Tibial nerve (tissue), 4 donors: ENCODE data around the gene PECR. TPM values are rescaled to one million over a fixed set of nuclear protein-coding genes. Genes with fewer than 3 reads are reported as not detected.

Experiments
- DNase-seq, 2 donors: peaks; one replicate each; pipeline ENCODE4 v3.0.0-alpha.2; 2019; ENCODE audit warnings: low spot score in 2 of 2
- H3K27ac ChIP-seq, 4 donors: fragments of 200-600 bp; sonication (generic) in 3 of 4; one replicate each; pipeline ENCODE4 v1.5.1; 2017 to 2019; ENCODE audit warnings: mild to moderate bottlenecking in 1 of 4
- H3K27me3 ChIP-seq, 2 donors: fragments of 200-600 bp; sonication (generic) in 1 of 2; one replicate each; pipeline versions ENCODE4 v1.5.1 to v1.6.0; 2017 to 2019
- H3K36me3 ChIP-seq, 3 donors: fragments of 200-600 bp; sonication (generic); one replicate each; pipeline ENCODE4 v1.5.1; 2018 to 2019
- H3K4me1 ChIP-seq, 4 donors: fragments of 200-600 bp; sonication (generic) in 3 of 4; one replicate each; pipeline ENCODE4 v1.5.1; 2017 to 2019
- H3K4me3 ChIP-seq, 4 donors: fragments of 200-600 bp; sonication (generic) in 3 of 4; one replicate each; pipeline ENCODE4 v1.5.1; 2017 to 2019; ENCODE audit warnings: mild to moderate bottlenecking in 1 of 4, moderate library complexity in 1 of 4
- H3K9me3 ChIP-seq, 4 donors: fragments of 200-600 bp; sonication (generic) in 3 of 4; one replicate each; pipeline ENCODE4 v1.5.1; 2017 to 2019
- CTCF ChIP-seq, 5 experiments: fragments of 200-600 bp in 3 of 5; fragments of 450-650 bp in 2 of 5; sonication (generic) in 3 of 5; IDR thresholded peaks; one replicate each; pipeline ENCODE4 v1.5.1; 2016 to 2019; ENCODE audit warnings: antibody characterized with exemption in 5 of 5, mild to moderate bottlenecking in 3 of 5, moderate library complexity in 2 of 5
- EP300 ChIP-seq, 2 donors: sonication (generic); formaldehyde crosslinking; IDR thresholded peaks; one replicate each; pipeline ENCODE4 v1.6.1; 2017; ENCODE audit warnings: antibody characterized with exemption in 2 of 2, mild to moderate bottlenecking in 1 of 2
- POLR2A ChIP-seq, 2 donors: fragments of 450-650 bp; IDR thresholded peaks; one replicate each; pipeline ENCODE4 v1.6.1; 2017; ENCODE audit warnings: antibody characterized with exemption in 2 of 2, mild to moderate bottlenecking in 2 of 2, moderate library complexity in 2 of 2
- WGBS, 2 donors: methylation state at CpG; one replicate each; pipeline ENCODE4 v1.1.5; 2018; 5-methylcytosine and 5-hydroxymethylcytosine counted together
- total RNA-seq, 4 donors: library from RNA; depleted of rRNA; stranded (reverse); fragments of >200 nt; gene quantifications; one replicate each; pipeline ENCODE4 v1.1.0, GENCODE V29; 2016

Gene PECR
- total RNA-seq, 4 donors from 2014 or later = 12.7 to 18.8 (median 16.0) TPM

DNA sequence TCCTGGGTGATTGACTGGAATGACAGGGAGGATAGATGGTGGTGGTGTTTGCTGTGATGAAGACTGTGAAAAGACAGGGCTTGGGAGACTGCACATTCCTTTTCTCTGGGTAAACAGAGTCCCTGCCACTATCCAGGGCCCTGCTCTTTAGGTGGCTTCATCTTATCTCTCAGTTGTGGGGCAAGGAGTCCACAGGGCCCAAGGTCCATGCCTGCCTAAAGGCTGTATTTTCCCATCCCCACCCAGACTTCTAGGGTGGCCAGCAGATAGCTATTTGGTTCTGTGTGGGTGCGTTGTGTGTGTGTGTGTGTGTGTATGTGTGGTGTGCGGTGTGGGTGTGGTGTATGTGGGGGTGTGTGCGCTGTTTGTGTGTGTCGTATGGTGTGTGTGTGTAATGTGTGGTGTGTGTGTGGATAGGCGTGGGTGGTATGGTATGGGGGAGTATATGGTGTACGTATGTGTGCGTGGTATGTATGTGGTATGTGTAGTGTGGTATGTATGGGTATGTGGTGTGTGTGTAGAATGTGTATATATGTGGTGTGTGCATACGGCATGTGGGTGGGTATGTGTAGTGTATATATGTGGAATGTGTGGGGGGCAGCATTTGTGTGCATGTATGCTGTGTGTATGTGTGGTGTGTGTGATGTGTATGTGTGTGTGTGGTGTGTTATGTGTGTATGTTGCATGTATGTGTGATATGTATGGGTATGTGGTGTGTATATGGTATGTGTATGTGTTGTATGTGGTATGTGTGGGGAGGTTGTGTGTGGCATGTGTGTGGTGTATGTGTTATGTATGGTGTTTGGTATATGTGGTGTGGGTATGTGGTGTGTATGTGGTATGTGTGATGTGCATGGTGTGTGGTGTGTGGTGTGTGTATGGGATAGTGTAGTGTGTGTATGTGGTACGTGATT lies 17.1 kb upstream of the PECR start:
- H3K36me3 ChIP-seq = peaks cover 0 to 19% (median 0%) of the 10 kb centered on the region in 3 donors
- DNase-seq = no peak
- no peaks in the 10 kb centered on the region for H3K9me3 ChIP-seq
- H3K4me3 ChIP-seq = no peak overlapping the region
- H3K27me3 ChIP-seq = no peaks in the 10 kb centered on the region
- no peak overlapping the region for H3K27ac ChIP-seq
- 90 to 96% methylated on average over 9 of the region's 9 CpGs for WGBS, 2 donors
- no peaks in the 10 kb centered on the region for H3K4me1 ChIP-seq
- no peak for TF ChIP-seq POLR2A (IDR thresholded peaks at IDR 0.05)
- no peak for TF ChIP-seq EP300 (IDR thresholded peaks at IDR 0.05)
- no peak for TF ChIP-seq CTCF (IDR thresholded peaks at IDR 0.05)

GRCh38 chr2:216094701-216095100 lies 13.1 kb upstream of the PECR start:
- WGBS, 2 donors = 87 to 93% methylated on average over 3 of the region's 3 CpGs
- Histone ChIP-seq H3K9me3 (no peaks in the 10 kb centered on the region), H3K27me3 (no peaks in the 10 kb centered on the region), H3K4me1 (no peaks in the 10 kb centered on the region), H3K36me3 (peaks cover 0 to 11% (median 0%) of the 10 kb centered on the region in 3 donors), H3K4me3 (no peak overlapping the region), H3K27ac (no peak overlapping the region)
- TF ChIP-seq POLR2A (IDR thresholded peaks at IDR 0.05) (no peak), CTCF (IDR thresholded peaks at IDR 0.05) (no peak), EP300 (IDR thresholded peaks at IDR 0.05) (no peak)
- DNase-seq = no peak

DNA sequence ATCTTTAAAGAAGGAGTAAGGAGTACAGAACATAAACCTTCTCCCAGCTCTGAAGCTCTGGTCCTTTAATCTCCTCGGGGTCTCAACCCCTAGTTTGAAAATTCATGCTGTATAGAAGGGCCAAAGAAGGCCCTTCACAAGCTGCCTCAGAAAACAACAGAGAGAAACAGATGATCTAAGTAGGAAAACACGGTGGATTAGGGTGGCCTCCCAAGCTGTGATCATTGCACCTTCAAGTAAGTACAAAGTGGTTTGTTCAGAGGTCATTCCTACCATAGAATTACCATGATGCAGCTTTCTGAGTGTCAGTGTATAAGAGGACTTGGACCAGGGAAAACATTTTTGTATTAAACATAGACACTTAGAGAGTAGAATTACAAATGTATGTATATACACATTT lies 11.0 kb upstream of the PECR start:
- H3K9me3 ChIP-seq = no peaks in the 10 kb centered on the region
- TF ChIP-seq CTCF (IDR thresholded peaks at IDR 0.05) (no peak), POLR2A (IDR thresholded peaks at IDR 0.05) (no peak), EP300 (IDR thresholded peaks at IDR 0.05) (no peak)
- no peaks in the 10 kb centered on the region for H3K4me1 ChIP-seq
- peaks cover 0 to 7% (median 0%) of the 10 kb centered on the region in 3 donors for H3K36me3 ChIP-seq
- DNase-seq = no peak
- WGBS, 2 donors = 76 to 82% methylated on average over 2 of the region's 2 CpGs
- H3K4me3 ChIP-seq = no peak overlapping the region
- no peak overlapping the region for H3K27ac ChIP-seq
- no peaks in the 10 kb centered on the region for H3K27me3 ChIP-seq

GRCh38 chr2:216090369-216090786 lies 8.8 kb upstream of the PECR start:
- 95 to 97% methylated on average over 1 of the region's 1 CpG for WGBS, 2 donors

More at GRCh38 chr2:216090369-216090786, 8.8 kb upstream of the PECR start:
- TF ChIP-seq EP300 (IDR thresholded peaks at IDR 0.05) = no peak
- TF ChIP-seq CTCF (IDR thresholded peaks at IDR 0.05) = no peak
- no peak for TF ChIP-seq POLR2A (IDR thresholded peaks at IDR 0.05)
- Histone ChIP-seq H3K27ac (no peak overlapping the region), H3K4me3 (no peak overlapping the region), H3K36me3 (no peaks in the 10 kb centered on the region), H3K9me3 (no peaks in the 10 kb centered on the region), H3K4me1 (no peaks in the 10 kb centered on the region), H3K27me3 (no peaks in the 10 kb centered on the region)
- no peak for DNase-seq
